Measurements from ENCODE around the gene TNRC6C. TPM values are rescaled to one million over a fixed set of nuclear protein-coding genes. Genes with fewer than 3 reads are reported as not detected.

The TNRC6C gene
- total and polyA plus RNA-seq, 7 donors, result 0.92 to 22.1 (median 6.3) TPM

DNA sequence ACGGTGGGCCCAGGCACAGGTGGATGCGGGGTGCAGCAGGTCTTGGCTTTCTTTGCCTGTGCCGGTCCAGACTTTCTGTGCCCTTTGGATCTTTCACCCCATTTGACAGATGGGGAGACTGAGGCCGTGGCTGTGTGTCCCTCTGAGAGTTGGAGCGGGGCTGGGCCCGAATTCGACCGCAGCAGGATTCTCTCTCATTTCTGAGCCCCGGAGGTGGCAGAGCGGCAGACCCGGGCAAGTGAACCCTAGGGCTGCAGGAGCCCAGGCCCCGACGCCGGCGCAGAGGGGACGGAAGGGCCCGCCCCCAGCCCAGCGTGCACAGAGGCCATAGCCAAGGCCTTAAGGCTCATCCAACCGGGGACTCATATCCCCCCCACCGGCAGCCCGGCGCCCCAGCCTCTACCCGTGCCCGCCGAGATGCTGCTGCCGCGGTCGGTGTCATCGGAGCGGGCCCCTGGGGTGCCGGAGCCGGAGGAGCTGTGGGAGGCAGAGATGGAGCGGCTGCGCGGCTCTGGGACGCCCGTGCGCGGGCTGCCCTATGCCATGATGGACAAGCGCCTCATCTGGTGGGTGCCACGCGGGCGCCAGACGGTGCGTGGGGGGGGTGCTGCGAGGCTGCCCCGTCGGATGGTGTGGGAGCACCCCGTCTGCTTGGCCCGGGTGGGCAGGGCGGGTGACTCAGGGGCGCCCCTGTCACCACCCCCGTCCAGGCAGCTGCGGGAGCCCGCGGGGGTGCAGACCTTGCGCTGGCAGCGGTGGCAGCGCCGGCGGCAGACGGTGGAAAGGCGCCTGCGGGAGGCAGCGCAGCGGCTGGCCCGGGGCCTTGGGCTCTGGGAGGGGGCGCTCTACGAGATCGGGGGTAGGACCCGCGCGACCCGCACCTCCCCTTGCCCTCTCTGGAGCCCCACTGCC is 172.9 kb downstream of the TNRC6C start:
- H3K4me1 ChIP-seq, result peaks cover 0 to 50% (median 38%) of the 10 kb centered on the region in 4 donors
- no peak for TF ChIP-seq POLR2AphosphoS5 (IDR thresholded peaks at IDR 0.05)
- TF ChIP-seq, protein P1, sequence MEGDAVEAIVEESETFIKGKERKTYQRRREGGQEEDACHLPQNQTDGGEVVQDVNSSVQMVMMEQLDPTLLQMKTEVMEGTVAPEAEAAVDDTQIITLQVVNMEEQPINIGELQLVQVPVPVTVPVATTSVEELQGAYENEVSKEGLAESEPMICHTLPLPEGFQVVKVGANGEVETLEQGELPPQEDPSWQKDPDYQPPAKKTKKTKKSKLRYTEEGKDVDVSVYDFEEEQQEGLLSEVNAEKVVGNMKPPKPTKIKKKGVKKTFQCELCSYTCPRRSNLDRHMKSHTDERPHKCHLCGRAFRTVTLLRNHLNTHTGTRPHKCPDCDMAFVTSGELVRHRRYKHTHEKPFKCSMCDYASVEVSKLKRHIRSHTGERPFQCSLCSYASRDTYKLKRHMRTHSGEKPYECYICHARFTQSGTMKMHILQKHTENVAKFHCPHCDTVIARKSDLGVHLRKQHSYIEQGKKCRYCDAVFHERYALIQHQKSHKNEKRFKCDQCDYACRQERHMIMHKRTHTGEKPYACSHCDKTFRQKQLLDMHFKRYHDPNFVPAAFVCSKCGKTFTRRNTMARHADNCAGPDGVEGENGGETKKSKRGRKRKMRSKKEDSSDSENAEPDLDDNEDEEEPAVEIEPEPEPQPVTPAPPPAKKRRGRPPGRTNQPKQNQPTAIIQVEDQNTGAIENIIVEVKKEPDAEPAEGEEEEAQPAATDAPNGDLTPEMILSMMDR (IDR thresholded peaks at IDR 0.05), result no peak
- TF ChIP-seq EP300 (IDR thresholded peaks at IDR 0.05), result no peak
- no peak for TF ChIP-seq POLR2A (IDR thresholded peaks at IDR 0.05)
- intact Hi-C loops (cut with DNase I), result no loop called here
- no peaks in the 10 kb centered on the region for H3K9me3 ChIP-seq
- H3K27me3 ChIP-seq, result peaks cover 26 to 77% (median 64%) of the 10 kb centered on the region in 3 donors
- H3K36me3 ChIP-seq, result no peaks in the 10 kb centered on the region
- H3K4me3 ChIP-seq, result peak overlapping the region in 3 of 4 donors; percentile 3 to 33 (median 22)
- 14 to 15% methylated on average over 74 of the region's 74 CpGs for WGBS, 2 donors
- no peak overlapping the region for H3K27ac ChIP-seq
- no peak for DNase-seq

DNA sequence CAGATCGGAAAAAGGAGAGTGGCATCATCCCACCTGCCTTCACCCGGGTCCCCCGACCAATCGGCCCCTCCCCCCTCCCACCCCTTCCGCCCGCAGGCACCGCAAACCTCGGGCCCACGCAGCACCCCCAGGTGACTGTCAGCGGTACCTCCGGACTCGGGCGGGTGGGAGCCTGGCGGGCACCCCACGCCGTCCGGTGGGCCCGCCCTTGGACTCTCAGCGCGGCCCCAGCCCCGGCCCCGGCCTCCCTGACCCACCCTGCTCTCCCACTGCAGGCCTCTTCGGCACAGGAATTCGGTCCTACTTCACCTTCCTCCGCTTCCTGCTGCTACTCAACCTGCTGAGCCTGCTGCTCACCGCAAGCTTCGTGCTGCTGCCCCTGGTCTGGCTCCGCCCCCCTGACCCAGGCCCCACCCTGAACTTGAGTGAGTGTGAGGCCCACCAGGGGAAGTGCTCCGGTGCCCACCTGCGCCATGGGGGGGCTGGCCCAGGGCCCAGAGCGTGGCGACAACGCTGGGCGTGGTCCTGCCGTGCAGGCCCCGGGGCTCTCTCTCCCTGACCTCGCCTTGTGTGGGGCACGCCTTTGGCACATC is 173.7 kb downstream of the TNRC6C start:
- Histone ChIP-seq H3K36me3 (no peaks in the 10 kb centered on the region), H3K4me1 (peaks cover 0 to 42% (median 36%) of the 10 kb centered on the region in 4 donors), H3K27ac (no peak overlapping the region), H3K9me3 (no peaks in the 10 kb centered on the region), H3K4me3 (peak overlapping the region in 3 of 4 donors; percentile 3 to 33 (median 22)), H3K27me3 (peaks cover 26 to 69% (median 64%) of the 10 kb centered on the region in 3 donors)
- intact Hi-C loops (cut with DNase I), result no loop called here
- 6 to 10% methylated on average over 38 of the region's 38 CpGs for WGBS, 2 donors
- DNase-seq, result no peak
- TF ChIP-seq, protein P1 (IDR thresholded peaks at IDR 0.05), result no peak
- TF ChIP-seq POLR2AphosphoS5 (IDR thresholded peaks at IDR 0.05) (no peak), POLR2A (IDR thresholded peaks at IDR 0.05) (no peak), EP300 (IDR thresholded peaks at IDR 0.05) (no peak)

DNA sequence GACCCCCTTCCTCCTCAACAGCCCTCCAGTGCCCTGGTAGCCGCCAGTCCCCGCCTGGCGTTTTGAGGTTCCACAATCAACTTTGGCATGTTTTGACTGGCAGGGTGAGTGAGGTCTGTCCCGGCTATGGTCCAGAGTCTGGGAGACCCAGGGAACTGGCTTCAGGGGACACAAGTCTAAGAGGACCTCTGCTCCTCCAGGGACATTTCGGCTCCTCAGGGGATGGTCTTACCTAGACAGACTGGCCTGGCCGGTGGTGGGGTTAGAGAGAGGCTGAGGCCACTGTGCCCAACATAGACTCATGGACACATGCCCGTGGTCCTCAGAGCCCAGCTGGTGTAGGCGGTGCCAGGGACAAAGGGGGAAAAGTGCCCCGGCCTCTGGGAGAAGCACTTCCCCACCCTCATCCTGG is 174.3 kb downstream of the TNRC6C start:
- intact Hi-C loops (cut with DNase I), result no loop called here
- Histone ChIP-seq H3K27me3 (peaks cover 26 to 63% (median 59%) of the 10 kb centered on the region in 3 donors), H3K36me3 (no peaks in the 10 kb centered on the region), H3K9me3 (no peaks in the 10 kb centered on the region), H3K4me1 (peaks cover 0 to 36% (median 32%) of the 10 kb centered on the region in 4 donors), H3K27ac (no peak overlapping the region), H3K4me3 (no peak overlapping the region)
- whole genome bisulfite sequencing, 2 donors, result 71% methylated on average over 9 of the region's 9 CpGs
- TF ChIP-seq, protein P1 (IDR thresholded peaks at IDR 0.05), result no peak
- no peak for TF ChIP-seq EP300 (IDR thresholded peaks at IDR 0.05)
- no peak for TF ChIP-seq POLR2A (IDR thresholded peaks at IDR 0.05)
- no peak for TF ChIP-seq POLR2AphosphoS5 (IDR thresholded peaks at IDR 0.05)
- DNase-seq, result no peak

DNA sequence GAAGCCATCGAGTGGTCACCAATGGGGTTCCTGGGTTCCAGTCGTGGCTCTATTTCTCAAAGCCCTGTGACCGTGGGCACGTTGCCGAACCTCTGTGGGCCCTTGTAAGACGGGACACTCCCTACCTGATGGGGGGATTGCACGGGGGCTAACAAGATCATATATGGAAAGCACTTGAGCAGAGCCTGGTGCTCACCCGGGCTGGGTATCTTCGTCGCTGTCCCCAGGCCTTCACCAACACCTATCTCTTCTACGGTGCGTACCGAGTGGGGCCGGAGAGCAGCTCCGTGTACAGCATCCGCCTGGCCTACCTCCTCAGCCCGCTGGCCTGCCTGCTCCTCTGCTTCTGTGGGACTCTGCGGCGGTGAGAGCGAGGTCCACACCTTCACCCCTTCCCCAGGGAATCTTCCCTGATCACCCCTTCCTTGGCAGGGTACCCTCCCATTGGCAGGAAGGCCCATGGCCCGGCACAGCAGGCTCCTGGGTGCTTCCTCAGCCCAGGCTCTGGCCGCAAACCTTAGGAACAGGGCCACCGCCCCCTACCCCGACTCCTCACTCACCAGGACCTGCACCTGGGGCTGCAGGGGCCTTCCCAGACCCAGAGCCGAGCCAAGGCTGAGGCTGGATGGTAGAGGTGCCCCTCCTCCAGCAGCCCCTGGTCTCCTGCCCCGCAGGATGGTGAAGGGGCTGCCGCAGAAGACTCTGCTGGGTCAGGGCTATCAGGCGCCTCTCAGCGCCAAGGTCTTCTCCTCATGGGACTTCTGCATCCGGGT is 174.9 kb downstream of the TNRC6C start:
- intact Hi-C loops (cut with DNase I), result no loop called here
- no peaks in the 10 kb centered on the region for H3K36me3 ChIP-seq
- no peak for DNase-seq
- WGBS, 2 donors, result 76 to 89% methylated on average over 30 of the region's 30 CpGs
- peaks cover 21 to 57% (median 53%) of the 10 kb centered on the region in 3 donors for H3K27me3 ChIP-seq
- no peak overlapping the region for H3K27ac ChIP-seq
- TF ChIP-seq, protein P1 (IDR thresholded peaks at IDR 0.05), result no peak
- no peak for TF ChIP-seq POLR2A (IDR thresholded peaks at IDR 0.05)
- no peak for TF ChIP-seq EP300 (IDR thresholded peaks at IDR 0.05)
- TF ChIP-seq POLR2AphosphoS5 (IDR thresholded peaks at IDR 0.05), result no peak
- no peak overlapping the region for H3K4me3 ChIP-seq
- H3K4me1 ChIP-seq, result peaks cover 0 to 30% (median 26%) of the 10 kb centered on the region in 4 donors
- no peaks in the 10 kb centered on the region for H3K9me3 ChIP-seq

All from sigmoid colon (tissue), 7 donors.